ENCODE data around the gene FAM181B.
"Not testable (repeated sequence)": the region's sequence is repeated elsewhere in the genome, so short reads cannot be mapped to it uniquely, and the experiment has no call there.

Gene FAM181B

DNA sequence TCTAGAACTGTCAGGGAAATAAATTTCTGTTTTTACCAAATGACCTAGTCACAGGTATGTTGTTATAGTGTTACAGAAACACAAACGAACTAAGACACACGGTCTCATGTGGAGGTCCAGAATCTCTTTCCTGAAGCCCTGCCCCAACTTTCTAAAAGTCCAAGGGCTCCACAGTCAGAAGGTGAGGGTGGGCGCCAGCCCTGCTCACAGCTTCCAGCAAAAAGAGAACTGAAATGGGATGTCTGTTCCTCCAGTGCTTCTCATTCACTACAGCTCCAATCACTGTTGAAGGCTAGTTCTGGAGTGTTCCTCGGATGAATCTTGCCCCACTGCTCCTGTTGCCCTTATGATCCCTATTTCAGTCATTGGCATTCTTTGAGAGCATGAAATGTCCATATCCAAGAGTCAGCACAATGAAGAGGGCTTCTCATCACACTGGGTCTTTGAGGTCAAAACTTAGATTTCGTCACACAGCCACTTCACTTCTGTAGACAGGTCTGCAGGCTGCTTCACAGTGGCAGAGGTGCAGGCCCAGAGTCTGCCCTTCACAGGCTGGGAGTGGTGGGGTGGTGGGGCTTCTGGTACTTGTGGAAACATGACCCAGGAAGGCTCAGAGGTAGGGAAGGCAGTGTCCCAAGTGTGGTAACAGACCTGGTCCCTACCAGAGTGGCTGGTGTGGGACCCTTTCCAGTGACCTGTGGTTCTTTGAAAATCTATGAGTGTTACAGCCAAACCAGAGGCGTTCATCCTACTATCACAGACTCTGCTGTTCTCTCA lies 34.9 kb downstream of the FAM181B start:
- H3K27ac ChIP-seq = no peak overlapping the region
- DNase-seq (ENCODE audit: low spot score) = no peak
- ChIA-PET CTCF (interaction anchor here (0.6 to 0.8 kb wide), 2 partner anchors 15 to 1091 kb away, joined by 3 read pairs; no protein-coding TSS in a partner anchor), POLR2A (ENCODE audit: low non-redundant PET) (no interaction called here)
- no peak for TF ChIP-seq CTCF (conservative IDR thresholded peaks at IDR 0.05; ENCODE audit: low read depth)

- ChIA-PET CTCF (no interaction called here), POLR2A (ENCODE audit: low non-redundant PET) (no interaction called here)
- no peak for DNase-seq (ENCODE audit: low spot score)
- TF ChIP-seq CTCF (conservative IDR thresholded peaks at IDR 0.05; ENCODE audit: low read depth) = no peak
- H3K27ac ChIP-seq = no peak overlapping the region
These were observed 40.7 kb downstream of the FAM181B start for GRCh38 chr11:82692981-82693380.

DNA sequence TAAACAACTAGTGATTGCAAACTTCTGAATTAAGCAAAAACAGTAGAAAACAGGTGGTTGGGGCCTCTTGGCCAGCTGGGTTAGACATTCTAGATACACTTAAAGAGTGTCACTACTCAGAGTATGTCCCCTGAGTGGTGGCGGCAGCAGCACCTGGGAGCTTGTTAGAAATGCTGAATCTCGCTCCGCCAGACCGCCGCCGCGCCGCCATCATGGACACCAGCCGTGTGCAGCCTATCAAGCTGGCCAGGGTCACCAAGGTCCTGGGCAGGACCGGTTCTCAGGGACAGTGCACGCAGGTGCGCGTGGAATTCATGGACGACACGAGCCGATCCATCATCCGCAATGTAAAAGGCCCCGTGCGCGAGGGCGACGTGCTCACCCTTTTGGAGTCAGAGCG lies 44.3 kb downstream of the FAM181B start:
- H3K27ac ChIP-seq; DNase-seq (ENCODE audit: low spot score); CTCF ChIA-PET; POLR2A ChIA-PET (ENCODE audit: low non-redundant PET): not testable (repeated sequence)

DNA sequence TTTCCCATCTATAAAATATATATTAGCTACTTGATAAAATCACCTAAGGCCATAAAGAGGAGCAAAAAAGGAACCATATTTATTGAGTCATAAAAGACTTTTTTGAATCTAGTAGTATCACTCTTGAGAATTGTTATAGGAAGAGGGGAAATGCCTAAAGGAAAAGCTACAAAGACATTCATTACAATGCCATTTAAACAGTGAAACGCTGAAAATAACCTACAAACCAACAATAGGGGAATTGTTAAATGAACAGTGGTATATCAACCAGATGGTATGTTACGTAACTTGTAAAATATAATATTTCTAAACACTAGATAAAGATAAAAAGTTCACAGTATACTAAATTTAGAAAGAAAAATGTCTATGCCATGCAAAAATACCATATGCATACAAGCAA lies 47.5 kb downstream of the FAM181B start:
- no peak for DNase-seq (ENCODE audit: low spot score)
- CTCF ChIA-PET = interaction anchor here (0.6 to 1.8 kb wide), 3 partner anchors 9 to 1826 kb away, joined by 3 to 4 read pairs (median 3); no protein-coding TSS in a partner anchor
- no peak for TF ChIP-seq CTCF (conservative IDR thresholded peaks at IDR 0.05; ENCODE audit: low read depth)
- POLR2A ChIA-PET (ENCODE audit: low non-redundant PET) = no interaction called here
- no peak overlapping the region for H3K27ac ChIP-seq

GRCh38 chr11:82683029-82683428 lies 50.6 kb downstream of the FAM181B start:
- POLR2A ChIA-PET (ENCODE audit: low non-redundant PET) = no interaction called here
- no peak for TF ChIP-seq CTCF (conservative IDR thresholded peaks at IDR 0.05; ENCODE audit: low read depth)
- CTCF ChIA-PET = interaction anchor here (0.7 to 1.6 kb wide), 2 partner anchors 13 to 250 kb away, joined by 3 to 8 read pairs; no protein-coding TSS in a partner anchor
- DNase-seq (ENCODE audit: low spot score) = no peak
- no peak overlapping the region for H3K27ac ChIP-seq

DNA sequence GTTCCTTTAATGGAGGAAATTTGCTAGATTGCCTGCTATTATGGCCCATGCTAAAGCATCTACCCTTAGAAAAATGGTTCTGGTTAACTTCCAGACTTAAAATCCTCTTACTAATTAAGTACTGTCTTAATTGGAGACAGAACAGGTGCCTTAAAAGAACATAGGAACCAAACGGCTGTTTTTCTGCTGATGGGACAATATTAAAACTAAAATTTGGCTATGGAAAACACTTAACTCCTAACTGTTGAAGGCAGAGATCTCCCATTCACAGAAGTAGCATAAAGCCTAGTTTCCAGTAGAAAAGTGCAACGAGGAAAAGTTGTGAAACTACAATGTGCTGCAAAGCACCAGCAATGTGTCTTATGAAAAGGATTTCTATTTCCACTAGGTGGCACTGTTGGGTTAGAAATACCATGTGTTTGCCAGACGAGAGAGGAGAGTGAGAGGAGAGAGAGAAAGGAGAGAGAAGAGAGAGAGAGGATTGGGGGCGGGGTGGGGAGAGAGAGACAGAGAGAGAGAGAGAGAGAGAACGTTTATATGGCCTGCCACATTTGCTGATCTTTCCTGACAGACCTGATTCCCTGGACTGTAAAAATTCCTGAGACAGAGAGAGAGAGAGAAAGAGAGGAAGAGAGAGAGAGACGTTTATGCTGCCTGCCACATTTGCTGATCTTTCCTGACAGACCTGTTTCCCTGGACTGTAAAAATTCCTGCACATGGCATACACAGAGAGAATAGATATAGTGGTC lies 51.5 kb downstream of the FAM181B start:
- peak; percentile 48 for DNase-seq (ENCODE audit: low spot score)
- CTCF ChIA-PET = interaction anchor here (1.6 kb wide), 1 partner anchor 14 kb away, joined by 8 read pairs; no protein-coding TSS in a partner anchor
- POLR2A ChIA-PET (ENCODE audit: low non-redundant PET) = no interaction called here
- no peak overlapping the region for H3K27ac ChIP-seq
- TF ChIP-seq CTCF (conservative IDR thresholded peaks at IDR 0.05; ENCODE audit: low read depth) = peak; percentile 58

DNA sequence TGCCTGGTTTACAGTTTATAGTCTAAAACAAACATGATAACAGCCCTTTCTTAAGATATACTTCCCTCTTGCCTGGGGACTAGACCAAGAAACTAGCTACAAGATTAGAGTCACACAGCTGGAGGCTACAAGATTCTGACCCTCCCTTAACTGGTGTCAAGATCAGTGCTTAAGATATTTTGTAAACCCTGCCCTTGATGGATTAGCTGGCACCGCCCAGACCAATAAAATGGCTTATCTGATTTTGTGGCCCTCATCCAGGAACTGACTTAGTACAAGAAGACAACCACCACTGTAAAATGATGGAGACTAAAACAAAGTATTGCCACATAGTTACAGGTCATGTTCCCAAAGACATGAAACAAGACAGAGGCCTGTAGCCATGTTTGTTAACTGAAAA lies 53.4 kb downstream of the FAM181B start:
- POLR2A ChIA-PET (ENCODE audit: low non-redundant PET) = no interaction called here

More for the DNA sequence above, 53.4 kb downstream of the FAM181B start:
- H3K27ac ChIP-seq = no peak overlapping the region
- DNase-seq (ENCODE audit: low spot score) = no peak
- CTCF ChIA-PET = interaction anchor here (0.6 to 4.1 kb wide), 2 partner anchors 15 to 187 kb away, joined by 4 to 16 read pairs; no protein-coding TSS in a partner anchor
- no peak for TF ChIP-seq CTCF (conservative IDR thresholded peaks at IDR 0.05; ENCODE audit: low read depth)
